ENCODE results near the gene DNMT3L.

GRCh38 chr21:44281801-44282200 is 20.1 kb upstream of the DNMT3L start:
- TF ChIP-seq POLR2A (IDR thresholded peaks at IDR 0.05), result no peak
- no peak for TF ChIP-seq CTCF (IDR thresholded peaks at IDR 0.05)

Measured in Peyer's patch (tissue), 4 donors.